Posterior vena cava (tissue), 2 donors: ENCODE measurements around the gene PCDH1. TPM values are rescaled to one million over a fixed set of nuclear protein-coding genes. Genes with fewer than 3 reads are reported as not detected.

ENCODE experiments used
- DNase-seq: peaks from one replicate; pipeline ENCODE4 v3.0.0-alpha.2; 2020; ENCODE audit warnings: low spot score
- intact Hi-C, 2 donors: fragments of 100-400 bp; cut with DNase I; formaldehyde crosslinking; loops; one replicate each; pipeline versions ENCODE4 v1.14.1 to v1.14.2; 2022 to 2023
- total RNA-seq, 2 donors: library from RNA; stranded (reverse); fragmentation: NEBNext Ultra II Directional; extraction: Animal tissue kit (Norgen Biotek cat#: 25700); gene quantifications; one replicate each; pipeline ENCODE4 v1.2.1, GENCODE V29; 2021
- donor health status: DM: yes; HTN: yes; CAD: no.
- donor health status: DM: yes; HTN: yes; CAD: no.

PCDH1 gene
- total RNA-seq, 2 donors from 2014 or later, result 30.2 to 36.7 TPM

- intact Hi-C loops, result loop anchor here in 1 of 2 donors (5.0 kb wide), 1 partner anchor 81 kb away; the partner anchor contains the start of gene PCDH12
These were observed 1.4 kb downstream of the PCDH1 start for GRCh38 chr5:141876628-141877355.

GRCh38 chr5:141875795-141876627 is 2.2 kb downstream of the PCDH1 start:
- intact Hi-C loops, result loop anchor here in 1 of 2 donors (5.0 kb wide), 1 partner anchor 81 kb away; the partner anchor contains the start of gene PCDH12
- DNase-seq, result peak; percentile 76

More at GRCh38 chr5:141876628-141877355, 1.4 kb downstream of the PCDH1 start:
- peak; percentile 67 for DNase-seq

- intact Hi-C loops, result loop anchor here in 1 of 2 donors (5.0 kb wide), 1 partner anchor 82 kb away; the partner anchor contains the start of gene PCDH12
- peak; percentile 74 for DNase-seq
These were observed 3.0 kb downstream of the PCDH1 start for GRCh38 chr5:141875022-141875740.

- intact Hi-C loops, result no loop called here
- peak; percentile 51 for DNase-seq
These were observed 3.8 kb downstream of the PCDH1 start for GRCh38 chr5:141874262-141874964.

- intact Hi-C loops, result no loop called here
These were observed 4.3 kb downstream of the PCDH1 start for GRCh38 chr5:141873933-141874261.

GRCh38 chr5:141872496-141873356 is 5.5 kb downstream of the PCDH1 start:
- DNase-seq, result peak; percentile 42
- intact Hi-C loops, result no loop called here

More at GRCh38 chr5:141873933-141874261, 4.3 kb downstream of the PCDH1 start:
- DNase-seq, result peak; percentile 38

GRCh38 chr5:141871870-141872269 is 6.3 kb downstream of the PCDH1 start:
- intact Hi-C loops, result no loop called here
- no peak for DNase-seq

- DNase-seq, result peak; percentile 63
- intact Hi-C loops, result no loop called here
These were observed 7.3 kb downstream of the PCDH1 start for GRCh38 chr5:141870871-141871270.

- peak; percentile 34 for DNase-seq
- intact Hi-C loops, result no loop called here
These were observed 8.0 kb downstream of the PCDH1 start for GRCh38 chr5:141870228-141870627.

- intact Hi-C loops, result no loop called here
- DNase-seq, result peak; percentile 23
These were observed 8.7 kb downstream of the PCDH1 start for GRCh38 chr5:141869514-141869913.

GRCh38 chr5:141869040-141869439 is 9.2 kb downstream of the PCDH1 start:
- intact Hi-C loops, result no loop called here
- DNase-seq, result peak; percentile 68

- intact Hi-C loops, result no loop called here
- DNase-seq, result peak; percentile 75
These were observed 9.7 kb downstream of the PCDH1 start for GRCh38 chr5:141868541-141868940.

GRCh38 chr5:141867651-141868050 is 10.6 kb downstream of the PCDH1 start:
- DNase-seq, result peak; percentile 49
- intact Hi-C loops, result no loop called here

GRCh38 chr5:141867139-141867538 is 11.1 kb downstream of the PCDH1 start:
- intact Hi-C loops, result no loop called here

GRCh38 chr5:141866096-141866495 is 12.1 kb downstream of the PCDH1 start:
- intact Hi-C loops, result no loop called here
- DNase-seq, result peak; percentile 73

More at GRCh38 chr5:141867139-141867538, 11.1 kb downstream of the PCDH1 start:
- DNase-seq, result peak; percentile 38

- intact Hi-C loops, result no loop called here
- DNase-seq, result peak; percentile 3
These were observed 12.8 kb downstream of the PCDH1 start for GRCh38 chr5:141865406-141865805.

GRCh38 chr5:141864371-141865370 is 13.5 kb downstream of the PCDH1 start:
- no peak for DNase-seq
- intact Hi-C loops, result no loop called here
